NCI-H510A treated with DMSO at 0.1 percent for 48 hours (cell line): ENCODE results near the gene FAM163B.
A peak's percentile ranks its signal among the peaks of the same experiment; 100 is the strongest.

Experiments
- DNase-seq: peaks from one replicate; lab custom pipeline; 2025; lab: John Stamatoyannopoulos, UW

Gene FAM163B

DNA sequence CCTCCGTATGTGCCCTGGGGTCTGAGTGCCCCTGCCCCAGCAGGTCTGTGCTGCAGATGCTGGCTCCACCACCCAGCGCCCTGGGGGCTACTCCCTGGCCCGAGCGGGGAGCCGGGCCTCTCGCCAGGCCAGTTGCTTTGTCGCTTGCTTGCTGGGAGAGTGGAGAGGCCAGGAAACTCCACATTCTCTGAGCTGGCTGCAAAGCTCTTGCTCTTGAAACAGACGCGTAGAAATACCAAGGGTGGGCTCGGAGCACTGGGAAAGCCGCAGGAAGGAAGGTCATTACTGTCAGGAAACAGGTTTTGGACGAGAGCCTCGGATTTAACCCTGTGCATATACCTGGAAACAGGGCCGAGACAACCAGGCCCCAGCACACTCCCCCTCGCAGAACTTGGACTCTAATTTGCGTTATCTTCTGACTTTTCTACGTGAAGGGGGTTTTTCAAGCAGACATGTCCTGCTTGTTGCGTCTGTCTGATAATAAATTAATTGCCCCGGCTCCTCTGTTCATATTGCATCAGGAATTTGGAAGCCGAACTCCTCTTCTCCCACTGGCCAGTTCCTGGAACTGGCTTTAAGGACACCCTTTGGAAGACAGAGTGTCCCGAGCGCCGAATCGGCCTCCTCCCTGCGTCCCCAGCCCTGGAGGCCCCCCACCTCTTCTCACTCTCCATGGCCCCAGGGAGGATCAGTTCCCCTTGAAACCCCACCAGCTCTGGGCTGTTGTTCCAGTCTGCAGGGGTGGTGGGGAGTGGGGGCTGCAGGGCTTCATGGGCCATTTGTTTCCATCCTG, 63.5 kb downstream of the FAM163B start:
- DNase-seq: no peak

DNA sequence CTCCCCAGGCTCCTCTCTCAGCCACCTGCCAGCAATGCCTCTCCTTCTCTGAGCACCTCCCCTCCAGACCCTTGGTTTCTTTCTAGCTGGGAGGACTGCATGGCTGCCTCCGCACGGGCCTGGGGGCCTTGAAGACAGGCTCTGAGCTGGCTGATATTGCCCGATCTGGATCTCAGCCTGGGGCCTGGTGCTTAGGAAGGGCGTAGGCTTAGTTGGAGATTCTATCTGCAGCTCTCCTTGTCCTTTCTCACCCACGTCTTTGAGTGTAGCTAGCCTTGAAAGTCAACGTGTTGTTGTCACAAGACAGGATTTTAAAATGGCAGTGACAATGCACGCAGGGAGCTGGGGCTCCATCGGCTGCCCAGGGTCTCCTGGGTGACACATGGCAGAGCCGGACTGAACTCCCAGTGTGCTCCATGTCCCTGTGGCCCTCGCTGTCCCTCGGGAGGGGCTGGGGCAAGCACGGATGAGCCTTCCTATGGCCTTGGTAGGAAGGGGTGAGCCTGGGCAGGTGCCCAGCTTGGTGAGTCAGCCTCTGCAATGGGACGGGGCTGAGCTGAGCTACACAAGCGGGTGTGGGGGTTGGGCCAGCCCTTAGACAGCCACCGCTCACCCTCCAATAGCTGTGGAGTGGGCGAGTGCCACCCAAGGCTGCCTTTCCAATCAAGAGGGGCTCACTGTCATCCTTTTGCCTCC, 65.3 kb downstream of the FAM163B start:
- DNase-seq: no peak

DNA sequence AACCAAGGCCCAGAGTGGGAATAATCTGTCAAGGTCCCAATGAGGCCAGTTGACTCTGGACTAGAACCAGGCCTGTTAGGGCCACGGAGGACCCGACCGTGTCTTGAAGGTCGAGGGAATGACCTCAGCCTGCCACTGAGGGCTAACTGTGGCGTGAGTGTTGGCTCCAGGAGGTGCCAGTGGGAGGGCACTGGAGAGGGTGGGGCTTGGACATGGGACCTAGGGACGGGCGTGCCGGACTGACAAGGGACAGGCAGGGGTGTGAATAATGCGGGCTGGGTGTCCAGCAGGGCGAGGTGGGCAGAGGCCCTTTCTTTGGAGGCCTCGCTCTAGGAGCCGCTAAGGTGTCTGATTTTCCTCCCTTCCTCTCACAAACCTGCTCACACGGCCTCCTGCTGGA, 67.2 kb downstream of the FAM163B start:
- no peak for DNase-seq

DNA sequence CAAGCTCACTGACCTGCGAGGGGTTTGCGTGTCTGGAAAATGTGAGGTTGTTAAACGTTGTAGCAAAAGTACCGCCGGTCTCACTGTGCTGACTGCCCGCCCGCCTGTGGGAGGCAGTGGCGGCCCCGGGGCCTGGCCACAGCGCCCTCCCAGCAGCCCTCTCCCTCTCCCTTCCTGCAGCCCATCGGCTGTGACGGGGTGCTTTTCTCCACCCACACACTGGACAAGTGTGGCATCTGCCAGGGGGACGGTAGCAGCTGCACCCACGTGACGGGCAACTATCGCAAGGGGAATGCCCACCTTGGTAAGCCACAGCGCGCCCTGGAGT, 68.5 kb downstream of the FAM163B start:
- no peak for DNase-seq

DNA sequence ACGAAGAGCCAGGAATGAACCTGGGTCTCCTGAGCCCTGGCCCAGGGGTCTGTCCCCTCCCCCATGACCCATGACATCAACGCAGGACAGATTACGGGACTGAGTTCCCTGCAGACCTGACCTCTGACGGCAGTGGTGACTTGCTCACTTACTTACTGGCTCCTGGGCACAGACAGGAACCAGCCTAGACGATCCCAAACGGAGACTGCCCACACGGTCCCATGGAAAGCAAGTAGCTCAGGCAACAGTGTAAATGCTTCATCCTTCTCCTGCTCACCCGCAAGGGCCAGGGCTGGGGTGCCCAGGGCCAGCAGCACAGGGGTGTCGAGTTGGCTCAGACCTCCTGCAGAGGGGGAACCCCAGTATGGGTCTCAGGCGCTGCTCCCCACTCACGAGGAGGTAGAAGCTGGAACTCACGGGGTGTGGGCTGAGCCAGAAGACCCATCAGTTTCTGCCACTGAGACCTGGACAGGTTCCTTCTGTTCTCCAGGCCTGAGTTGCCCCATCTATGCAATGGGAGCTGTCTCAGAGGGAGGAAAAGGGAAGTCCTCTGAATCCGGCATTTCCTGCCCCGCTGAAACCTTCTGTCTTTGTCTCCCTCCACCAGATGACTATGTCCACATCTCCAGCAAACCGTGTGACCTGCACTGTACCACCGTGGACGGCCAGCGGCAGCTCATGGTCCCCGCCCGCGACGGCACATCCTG, 69.0 kb downstream of the FAM163B start:
- no peak for DNase-seq

DNA sequence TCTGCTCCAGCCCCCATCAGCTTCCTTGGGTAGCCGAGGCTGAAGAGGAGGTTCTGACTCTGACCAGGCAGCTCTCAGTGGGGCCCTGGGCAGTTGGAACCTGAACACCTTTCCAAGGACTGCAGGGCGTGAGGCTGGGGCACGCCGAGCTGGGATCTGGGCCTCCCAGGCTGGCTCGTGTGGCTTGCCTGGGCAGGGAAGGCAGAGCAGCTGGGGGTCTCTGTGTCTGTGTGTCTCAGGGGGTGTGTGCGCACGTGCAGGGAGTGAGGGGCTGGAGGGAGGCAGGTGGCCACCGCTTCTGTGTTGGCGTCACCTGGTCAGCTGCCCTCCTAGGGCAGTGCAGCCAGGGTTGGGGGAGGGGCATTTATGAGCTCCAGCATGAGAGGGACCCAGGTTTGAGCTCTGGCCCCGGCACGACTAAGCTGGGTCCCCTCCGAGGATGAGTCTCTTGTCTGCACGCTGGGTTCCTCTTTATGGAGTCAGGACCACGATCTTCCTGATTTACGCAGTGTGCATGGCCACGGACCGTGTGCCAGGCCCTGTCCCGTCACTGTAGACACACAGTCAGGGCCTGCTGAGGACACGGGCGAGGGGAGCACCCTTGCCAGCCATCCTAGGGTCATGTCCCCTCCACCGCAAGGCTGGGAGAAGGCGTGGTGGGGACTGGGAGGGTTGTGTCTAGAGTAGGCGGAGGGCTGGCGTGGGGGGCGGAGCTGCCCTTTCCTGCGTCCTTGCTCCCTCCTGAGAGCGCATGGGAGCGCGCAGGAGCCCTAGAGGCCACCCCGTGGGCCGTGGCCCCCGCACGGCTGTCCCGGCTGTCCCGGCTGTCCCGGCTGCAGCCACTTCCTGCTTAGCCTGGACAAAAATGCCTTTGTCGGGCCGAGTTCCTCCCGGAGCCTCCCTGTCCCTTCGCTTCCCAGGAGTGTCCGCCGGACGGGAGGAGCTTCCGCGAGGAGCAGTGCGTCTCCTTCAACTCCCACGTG, 70.0 kb downstream of the FAM163B start:
- DNase-seq: no peak

DNA sequence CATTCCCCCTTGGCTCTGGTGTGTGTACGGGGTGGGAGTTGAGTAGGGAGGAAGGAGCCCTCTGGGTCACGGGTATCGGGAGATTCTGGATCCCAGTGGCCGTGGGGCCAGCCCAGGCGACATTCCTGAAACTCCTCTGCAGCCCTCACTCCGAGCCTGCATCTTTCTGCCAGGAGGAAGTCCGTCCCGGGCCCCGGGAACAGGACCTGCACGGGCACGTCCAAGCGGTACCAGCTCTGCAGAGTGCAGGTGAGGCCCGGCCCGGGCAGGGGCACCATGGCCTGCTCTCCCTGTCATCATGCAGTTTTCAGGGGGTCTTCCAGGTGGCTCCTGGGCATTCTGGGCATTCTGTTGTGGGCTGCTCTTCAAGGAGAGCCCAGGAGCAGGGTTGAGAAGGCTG, 71.0 kb downstream of the FAM163B start:
- no peak for DNase-seq

DNA sequence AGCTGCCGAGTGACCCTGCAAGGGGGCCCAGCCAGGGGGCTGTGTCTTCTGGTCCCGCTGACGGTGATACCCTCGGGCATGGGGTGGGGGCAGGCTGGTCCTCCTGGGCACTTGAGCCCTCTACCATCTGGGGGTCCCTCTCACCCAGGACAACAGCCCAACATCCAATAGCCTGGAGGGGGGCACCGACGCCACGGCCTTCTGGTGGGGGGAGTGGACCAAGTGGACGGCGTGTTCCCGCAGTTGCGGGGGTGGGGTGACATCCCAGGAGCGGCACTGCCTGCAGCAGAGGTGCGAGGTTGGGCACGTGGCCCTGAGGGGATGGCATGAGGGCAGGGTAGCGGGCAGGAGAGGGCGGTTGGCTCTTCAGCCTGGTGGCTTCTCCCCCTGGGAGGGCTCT, 71.9 kb downstream of the FAM163B start:
- no peak for DNase-seq

DNA sequence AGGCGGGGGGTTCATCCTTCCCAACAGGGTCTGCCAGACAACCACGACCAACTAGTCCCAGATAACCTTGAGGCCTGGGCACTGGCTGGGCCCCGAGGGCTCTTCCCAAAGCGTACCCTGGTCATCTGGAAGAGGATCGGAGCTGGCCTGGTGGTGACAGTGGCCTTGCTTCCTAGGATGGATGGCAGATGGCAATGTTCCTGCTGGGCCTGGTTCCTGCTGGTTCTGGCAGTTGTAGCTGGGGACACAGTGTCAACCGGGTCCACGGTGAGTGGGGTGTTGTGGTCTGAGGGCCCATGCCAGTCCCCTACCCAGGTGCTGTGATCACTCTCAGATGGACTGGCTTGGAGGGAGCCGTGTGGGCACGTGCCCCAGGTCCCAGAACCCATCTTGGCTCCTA, 72.7 kb downstream of the FAM163B start:
- no peak for DNase-seq

DNA sequence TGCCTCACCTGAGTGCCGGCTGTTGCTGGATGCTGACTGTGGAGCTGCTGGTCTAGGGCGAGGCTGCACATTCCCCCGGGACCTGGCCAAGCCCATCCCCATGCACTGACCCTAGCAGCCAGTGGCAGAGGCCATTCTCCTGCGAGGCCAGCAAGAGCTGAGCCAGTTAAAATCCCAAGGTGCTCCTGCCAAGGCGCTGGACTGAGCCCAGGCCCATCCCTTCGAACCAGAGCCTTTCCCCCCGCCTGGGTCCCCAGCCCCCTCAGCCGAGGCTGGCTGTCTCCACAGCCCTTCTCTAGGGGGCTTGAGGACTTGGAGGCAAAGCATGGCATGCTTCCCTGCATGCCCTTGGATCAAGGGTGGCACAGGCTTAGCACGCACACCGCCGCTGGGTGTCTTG, 73.1 kb downstream of the FAM163B start:
- peak; percentile 13 for DNase-seq

DNA sequence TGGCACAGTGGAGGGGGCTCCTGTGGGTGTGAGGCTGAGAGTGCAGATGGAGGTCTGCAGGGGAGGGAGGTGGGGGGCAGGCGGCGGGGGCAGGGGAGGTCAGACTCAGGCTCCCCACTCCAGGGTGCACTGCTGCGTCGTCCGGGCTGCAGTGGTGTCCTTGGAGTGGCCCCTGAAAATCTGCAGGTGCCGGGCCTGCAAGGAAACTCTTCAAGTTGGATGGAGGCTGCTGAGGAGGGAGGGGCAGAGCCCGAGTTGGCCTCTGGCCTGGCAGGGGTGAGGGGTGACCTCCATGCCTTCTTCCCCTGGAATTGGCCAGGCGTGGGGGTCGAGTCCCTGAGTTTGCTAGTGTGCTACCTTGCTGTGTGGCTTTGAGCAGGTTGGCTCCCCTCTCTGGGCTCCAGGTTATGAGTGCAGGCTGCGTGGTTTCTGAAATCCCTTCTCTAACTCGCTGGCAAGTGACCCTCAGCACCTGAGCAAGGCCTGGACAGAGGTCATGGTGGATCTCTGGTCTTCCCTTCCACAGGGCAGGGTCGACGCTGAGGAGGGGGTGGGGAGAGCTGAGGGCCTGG, 73.8 kb downstream of the FAM163B start:
- DNase-seq: no peak

DNA sequence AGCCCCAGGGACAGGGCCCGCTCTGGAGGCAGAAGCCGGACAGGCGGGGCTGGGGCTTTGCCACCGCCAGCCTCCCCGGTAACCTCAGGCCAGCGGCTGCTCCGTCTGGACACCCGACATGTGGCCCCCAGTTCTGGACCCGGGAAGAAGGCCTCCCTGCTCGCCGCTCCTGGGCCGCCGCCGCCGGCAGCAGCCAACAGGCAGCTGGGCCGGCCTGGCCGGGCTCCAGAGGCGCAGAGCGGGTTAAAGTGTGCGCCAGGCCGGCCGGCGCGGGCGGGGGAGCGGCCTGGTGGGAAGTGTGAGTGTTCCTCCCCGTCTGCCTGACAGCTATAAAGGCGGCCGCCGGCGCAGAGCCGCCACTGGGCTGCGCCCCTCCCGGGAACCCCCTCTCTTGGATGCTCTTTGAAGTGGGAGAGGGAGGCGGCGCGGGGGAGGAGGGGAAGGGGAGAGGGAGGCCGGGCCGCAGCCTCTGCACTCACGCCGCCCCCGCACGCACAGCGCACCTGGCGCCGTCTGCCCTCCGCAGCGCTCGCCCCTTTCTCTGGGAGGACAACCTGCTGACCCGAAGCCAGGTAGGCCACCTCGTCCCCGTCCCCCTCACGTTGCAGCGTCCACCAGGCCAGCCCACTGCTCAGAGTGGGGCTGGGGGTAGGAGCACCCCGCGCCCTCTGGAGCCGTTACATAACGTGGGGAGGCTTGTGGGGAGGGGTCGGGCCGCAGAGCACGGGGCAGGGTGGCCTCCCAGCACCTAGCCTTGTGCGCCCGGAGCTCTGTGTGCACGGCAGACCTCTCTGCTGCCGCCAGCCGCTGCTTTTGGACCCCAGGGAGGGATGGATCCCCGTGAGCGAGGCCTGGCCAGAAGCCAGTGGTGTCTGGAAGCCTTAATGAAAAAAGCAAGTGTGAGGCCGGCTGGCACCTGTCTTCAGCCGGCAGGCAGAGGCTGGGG, 74.6 kb downstream of the FAM163B start, which contains the start of gene ADAMTSL2:
ADAMTSL2 (plus strand) TSS at position 359 of the 946 bp plus-strand sequence. CDS start 2,009 bp downstream, outside the sequence.
- peak; percentile 57 for DNase-seq

DNA sequence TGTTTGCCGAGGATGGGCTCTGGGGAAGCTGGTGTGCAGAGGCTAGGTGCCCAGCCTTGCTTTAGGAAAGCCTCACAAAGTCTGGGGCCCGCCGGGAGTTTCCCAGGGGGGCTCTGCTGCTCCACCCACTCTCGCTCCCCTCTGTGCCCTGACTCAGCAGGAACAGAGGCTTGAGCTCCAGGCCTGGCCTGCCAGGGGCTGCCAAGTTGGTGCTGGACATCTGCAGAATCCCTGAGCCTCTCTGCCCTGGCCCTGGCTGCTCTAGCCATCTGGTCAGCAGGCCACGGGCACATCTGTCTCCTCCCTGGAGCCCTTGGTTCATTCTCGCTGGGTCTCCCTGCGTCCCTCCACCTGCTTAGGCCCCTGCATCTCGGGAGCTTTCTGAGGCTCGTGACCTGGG, 75.3 kb downstream of the FAM163B start:
- no peak for DNase-seq

DNA sequence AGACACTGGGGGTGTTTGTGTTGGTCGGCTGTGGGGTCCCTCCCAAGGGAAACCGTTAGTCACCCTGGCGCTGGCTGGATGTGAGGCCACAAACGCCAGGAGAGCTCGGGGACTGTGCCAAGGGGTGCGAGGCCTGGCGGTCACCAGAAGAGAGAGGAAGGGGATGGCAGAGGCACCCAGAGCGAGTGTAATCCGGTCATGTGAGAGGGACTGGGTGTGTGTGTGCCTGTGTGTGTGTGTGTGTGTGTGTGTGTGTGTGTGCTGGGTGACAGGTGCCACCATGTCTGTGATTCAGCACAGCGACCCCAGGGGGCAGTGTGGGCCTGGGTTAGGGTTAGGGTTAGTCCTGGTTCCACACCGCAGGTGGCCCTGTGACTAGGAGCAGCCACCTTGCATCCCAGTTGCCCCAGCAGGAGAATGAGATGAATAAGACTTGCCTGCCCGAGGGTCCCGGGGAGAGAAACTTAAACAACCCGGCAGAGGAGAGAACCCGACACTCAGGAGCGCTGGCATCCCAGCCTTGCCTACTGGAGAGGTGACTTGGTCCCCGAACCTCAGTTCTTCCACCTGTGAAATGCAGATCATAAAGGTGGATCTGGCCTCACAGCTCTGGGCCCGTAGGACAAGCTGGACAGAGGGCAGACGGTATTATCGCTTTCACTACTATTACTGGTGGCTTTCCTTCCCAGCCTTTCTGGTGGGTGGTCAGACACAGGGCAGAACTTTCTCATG, 76.1 kb downstream of the FAM163B start:
- peak; percentile 80 for DNase-seq

DNA sequence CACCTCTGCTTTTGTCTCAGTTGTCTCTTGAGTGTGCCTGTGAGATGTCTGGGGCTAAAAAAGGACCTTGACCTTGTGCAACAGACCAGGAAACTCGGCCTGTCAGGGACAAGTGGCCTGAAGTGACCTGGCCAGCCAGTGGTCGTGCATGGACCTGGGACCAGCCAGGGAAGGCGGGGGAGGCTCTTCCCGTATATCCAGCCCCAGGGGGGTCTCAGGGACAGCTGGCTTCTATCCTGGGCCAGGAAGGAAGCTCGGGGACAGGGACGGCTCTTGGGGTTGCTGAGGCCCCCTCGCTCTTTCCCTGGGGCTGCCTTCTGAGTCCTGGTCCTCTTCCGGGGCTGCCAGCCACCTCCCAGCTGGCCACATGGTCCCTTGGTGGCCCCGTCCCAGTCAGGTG, 77.9 kb downstream of the FAM163B start:
- DNase-seq: no peak

DNA sequence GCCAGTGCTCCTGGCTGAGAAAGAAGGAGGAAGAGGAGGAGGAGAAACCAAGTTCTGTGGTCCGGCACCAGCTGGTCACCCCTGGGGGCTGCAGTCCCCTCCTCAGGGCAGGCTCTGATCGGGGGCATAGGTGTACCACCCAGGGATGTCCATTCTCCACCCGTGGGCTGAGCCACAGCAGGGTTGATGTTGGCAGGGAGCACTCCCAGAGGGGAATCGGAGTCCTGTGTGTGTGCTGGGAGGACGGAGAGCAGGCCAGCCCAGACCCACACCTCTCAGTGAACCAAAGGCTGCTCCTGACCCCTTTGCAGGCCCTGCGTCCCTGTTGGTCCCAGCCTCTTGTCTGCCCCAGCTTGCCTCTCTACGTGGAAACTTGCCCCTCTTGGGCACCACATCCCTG, 79.3 kb downstream of the FAM163B start:
- no peak for DNase-seq

DNA sequence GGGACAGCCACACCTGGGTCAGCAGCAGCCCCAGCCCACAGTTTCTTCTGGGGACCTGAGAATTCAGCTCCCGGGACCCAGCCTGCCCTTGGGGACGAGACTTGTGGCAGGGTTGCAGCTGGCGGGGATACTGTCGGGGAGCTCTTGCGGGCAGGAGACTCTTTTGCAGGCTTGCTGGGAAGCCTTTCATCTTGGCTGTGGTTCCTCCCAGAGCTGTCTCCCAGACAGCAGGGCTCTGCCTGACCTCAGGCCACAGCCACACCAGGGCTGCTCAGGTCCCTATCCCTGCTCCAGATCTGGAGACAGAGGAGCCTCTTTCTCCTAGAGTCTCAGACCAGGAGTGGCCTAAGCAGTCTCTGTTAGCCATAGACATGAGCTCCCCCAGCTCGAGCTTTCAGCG, 79.7 kb downstream of the FAM163B start:
- no peak for DNase-seq

DNA sequence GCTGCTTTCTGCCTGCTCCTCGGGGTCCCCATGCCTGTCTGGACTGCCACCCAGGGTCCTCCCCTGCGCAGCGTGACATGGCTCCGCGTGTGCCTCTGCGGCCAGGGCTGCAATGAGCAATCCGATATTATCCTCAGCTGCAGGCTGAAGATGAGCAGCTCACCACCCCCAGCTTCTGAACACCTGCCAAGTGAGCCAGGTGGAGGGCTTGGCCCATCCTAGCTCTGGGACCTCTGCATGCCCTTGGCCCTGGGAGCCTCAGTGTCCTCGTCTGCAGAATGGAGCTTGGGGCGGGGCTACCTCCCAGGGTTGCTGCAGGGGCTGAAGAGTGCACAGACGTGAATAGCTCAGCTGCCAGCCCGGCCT, 80.3 kb downstream of the FAM163B start:
- peak; percentile 26 for DNase-seq

DNA sequence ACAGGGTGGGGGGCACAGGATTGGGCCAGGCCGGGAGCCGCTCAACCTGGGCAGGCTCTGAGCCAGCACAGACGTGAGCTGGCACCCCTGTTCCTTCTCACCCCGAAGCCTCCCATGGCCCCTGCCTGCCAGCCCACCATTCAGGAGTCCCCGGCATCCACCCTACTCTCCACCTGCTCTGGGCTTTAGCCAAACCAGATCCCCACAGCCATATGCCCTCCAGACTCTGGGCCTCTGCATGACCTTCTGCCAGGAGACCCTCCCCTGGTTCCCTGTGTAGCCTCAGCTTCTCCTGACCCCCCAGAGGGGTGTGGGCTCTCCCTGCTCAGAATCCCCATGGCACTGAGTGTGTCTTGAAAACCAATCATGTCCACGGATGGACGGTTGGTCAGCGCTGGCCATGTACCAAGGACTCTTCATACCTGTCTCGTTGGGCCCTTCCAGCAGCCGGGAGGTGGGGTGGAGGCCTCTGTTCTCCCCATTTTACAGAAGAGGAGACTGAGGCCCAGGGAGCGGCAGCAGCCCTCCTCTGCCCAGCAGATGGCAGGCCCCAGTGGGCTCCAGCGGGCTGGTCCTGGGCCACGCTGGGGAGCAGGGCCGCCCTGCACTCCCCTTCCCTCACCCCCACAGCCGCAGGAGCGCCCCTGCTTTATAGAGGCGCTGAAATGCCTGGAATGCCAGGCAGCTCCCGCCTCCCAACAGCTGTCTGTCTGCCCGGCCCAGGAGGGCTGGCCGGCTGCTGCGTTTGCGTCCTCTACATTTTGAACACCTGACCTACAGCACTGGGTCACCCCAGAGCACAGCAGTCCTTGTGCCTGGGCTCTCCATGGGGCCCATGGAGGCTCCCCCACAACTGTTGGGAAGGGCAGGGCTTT, 81.0 kb downstream of the FAM163B start:
- DNase-seq: no peak
